Endothelial cell of umbilical vein (primary cell): ENCODE measurements around the gene C3orf70. TPM values are rescaled to one million over a fixed set of nuclear protein-coding genes. Genes with fewer than 3 reads are reported as not detected.

ENCODE experiments used
- BruUV-seq: library from RNA; stranded (reverse); fragments of 400-500 nt; replicated peaks from 2 replicates; lab custom pipeline; 2021; lab: Mats Ljungman, UMichigan
- CTCF ChIA-PET: fragments of 300-600, 350-600 bp; sonication (Branson Sonifier 250); formaldehyde crosslinking; loops from one replicate; lab custom pipeline; 2021; ENCODE audit warnings: antibody characterized with exemption, inconsistent platforms; lab: Charles Lee
- POLR2A ChIA-PET: fragments of 300-600, 350-600 bp; sonication (Branson Sonifier 250); formaldehyde crosslinking; loops from one replicate; lab custom pipeline; 2021; ENCODE audit warnings: antibody characterized with exemption, inconsistent platforms; lab: Charles Lee
- DNase-seq: peaks from one replicate; pipeline ENCODE4 v3.0.0-alpha.2; 2011; ENCODE audit warnings: low read depth, low spot score
- FAIRE-seq: peaks from 2 replicates; lab custom pipeline; 2011; peaks lifted over from hg19 to GRCh38; lab: Jason Lieb, UNC
- H2AFZ ChIP-seq: 2 replicates; pipeline ENCODE4 v1.6.0; 2012; ENCODE audit warnings: low read depth, low read length, control low read depth, inconsistent platforms
- H3K27ac ChIP-seq: 2 replicates; pipeline ENCODE4 v1.5.1; 2011; ENCODE audit warnings: low read depth, mild to moderate bottlenecking, control low read depth, low read length, moderate library complexity; ENCODE audit not compliant: insufficient read depth
- H3K27me3 ChIP-seq, 2 experiments: 2 replicates each; pipeline versions ENCODE4 v1.6.0 to v1.6.1; 2011; ENCODE audit warnings: low read length in 2 of 2, mixed read lengths in 1 of 2; ENCODE audit not compliant: control insufficient read depth in 2 of 2, insufficient read depth in 2 of 2
- H3K36me3 ChIP-seq, 2 experiments: 2 replicates in 1 of 2; 3 replicates in 1 of 2; pipeline ENCODE4 v1.5.1; 2011; ENCODE audit warnings: low read length in 2 of 2, mild to moderate bottlenecking in 1 of 2, moderate library complexity in 1 of 2; ENCODE audit not compliant: control insufficient read depth in 2 of 2, insufficient read depth in 2 of 2; ENCODE audit errors: extremely low read depth in 1 of 2
- H3K4me1 ChIP-seq: 3 replicates; pipeline ENCODE4 v1.5.1; 2011; ENCODE audit warnings: mild to moderate bottlenecking, low read length; ENCODE audit not compliant: control insufficient read depth, insufficient read depth; ENCODE audit errors: extremely low read depth
- H3K4me2 ChIP-seq: 2 replicates; pipeline ENCODE4 v1.6.1; 2011; ENCODE audit warnings: low read length, control low read depth, mixed read lengths; ENCODE audit not compliant: insufficient read depth
- H3K4me3 ChIP-seq, 3 experiments: fragments of 200-600 bp in 1 of 3; sonication (generic), shearing (Covaris generic) in 1 of 3; replicated peaks in 1 of 3; 2 replicates each; pipeline ENCODE4 v1.5.1; 2011 to 2016; ENCODE audit warnings: control low read depth in 3 of 3, low read length in 3 of 3, mild to moderate bottlenecking in 2 of 3, inconsistent platforms in 1 of 3, low read depth in 1 of 3, moderate library complexity in 1 of 3; ENCODE audit not compliant: insufficient read depth in 1 of 3
- H3K79me2 ChIP-seq: 2 replicates; pipeline ENCODE4 v1.6.0; 2012; ENCODE audit warnings: low read length, inconsistent platforms; ENCODE audit not compliant: control insufficient read depth, insufficient read depth
- H3K9ac ChIP-seq: replicated peaks from 2 replicates; pipeline ENCODE3; 2011; ENCODE audit warnings: low read length, control low read depth; ENCODE audit not compliant: insufficient read depth; ENCODE audit errors: extremely low read depth
- H3K9me1 ChIP-seq: replicated peaks from 3 replicates; pipeline ENCODE4 v1.6.0; 2011; ENCODE audit warnings: mild to moderate bottlenecking, low read length; ENCODE audit not compliant: control insufficient read depth, insufficient read depth; ENCODE audit errors: extremely low read depth
- H3K9me3 ChIP-seq: replicated peaks from 2 replicates; pipeline ENCODE4 v1.5.1; 2012; ENCODE audit warnings: low read length, inconsistent platforms; ENCODE audit not compliant: control insufficient read depth, insufficient read depth
- H4K20me1 ChIP-seq: replicated peaks from 2 replicates; pipeline ENCODE3; 2011; ENCODE audit warnings: mild to moderate bottlenecking, low read length; ENCODE audit not compliant: control insufficient read depth, insufficient read depth; ENCODE audit errors: extremely low read depth
- EZH2 ChIP-seq: IDR thresholded peaks from 2 replicates; pipeline ENCODE4 v1.6.1; 2012; ENCODE audit warnings: borderline replicate concordance, low read depth, mild to moderate bottlenecking, moderate library complexity, low read length, inconsistent platforms; ENCODE audit not compliant: severe bottlenecking
- FOS ChIP-seq: IDR thresholded peaks from 2 replicates; pipeline ENCODE4 v1.6.1; 2011; ENCODE audit warnings: mild to moderate bottlenecking, low read length, moderate library complexity, borderline replicate concordance; ENCODE audit not compliant: insufficient read depth
- GATA2 ChIP-seq: IDR thresholded peaks from 2 replicates; pipeline ENCODE4 v1.7.0; 2011; ENCODE audit warnings: low read depth, mild to moderate bottlenecking, moderate library complexity, mixed read lengths, low read length; ENCODE audit not compliant: insufficient read length, insufficient read depth
- JUN ChIP-seq: IDR thresholded peaks from 2 replicates; pipeline ENCODE4 v1.6.1; 2011; ENCODE audit warnings: borderline replicate concordance, low read depth; ENCODE audit not compliant: insufficient read length, insufficient read depth
- MYC ChIP-seq: IDR thresholded peaks from one replicate; pipeline ENCODE4 v1.6.1; 2011; ENCODE audit warnings: mild to moderate bottlenecking, low read depth, low read length
- POLR2A ChIP-seq: IDR thresholded peaks from 2 replicates; pipeline ENCODE4 v1.6.1; 2012; ENCODE audit warnings: low read depth, mild to moderate bottlenecking, control low read depth, low read length
- POLR2AphosphoS5 ChIP-seq: IDR thresholded peaks from 2 replicates; pipeline ENCODE4 v1.6.1; 2012; ENCODE audit warnings: low read depth, mild to moderate bottlenecking, control low read depth, low read length, moderate library complexity; ENCODE audit not compliant: insufficient read depth
- dilution Hi-C: fragments of 300-500 bp; cut with MboI; formaldehyde crosslinking; loops from one replicate; pipeline ENCODE4 v1.15.0; 2019; ENCODE audit warnings: low sequenced_read_pairs; ENCODE audit not compliant: extremely low pct_ligation_motif_present
- intact Hi-C: fragments of 100-400 bp; cut with micrococcal nuclease; formaldehyde crosslinking; loops from one replicate; pipeline ENCODE4 v1.10.0; 2022
- polyA plus RNA-seq, 4 experiments: library from polyadenylated mRNA; depleted of rRNA in 3 of 4; stranded (reverse) in 3 of 4; unstranded in 1 of 4; fragments of >200 nt; gene quantifications; 2 replicates each; pipeline versions ENCODE4 v1.2.1 to v1.2.3, GENCODE V29; 2011 to 2012; ENCODE audit warnings: missing spikeins in 1 of 4
- total RNA-seq: library from RNA; stranded (reverse); gene quantifications from 2 replicates; pipeline ENCODE4 v1.2.3, GENCODE V29; 2021
- TF ChIP-seq, protein P1 (sequence below), 2 donors: IDR thresholded peaks; 1 replicate in 1 of 2; 2 replicates in 1 of 2; pipeline ENCODE4 v1.5.1; 2011; ENCODE audit warnings: low read length in 2 of 2, mild to moderate bottlenecking in 2 of 2, moderate library complexity in 2 of 2, control low read depth in 1 of 2, inconsistent platforms in 1 of 2, low read depth in 1 of 2; ENCODE audit not compliant: insufficient read depth in 1 of 2; ENCODE audit errors: extremely low read depth in 1 of 2
- TF ChIP-seq, protein P2 (sequence below): IDR thresholded peaks from 2 replicates; pipeline ENCODE4 v1.6.1; 2011; ENCODE audit not compliant: insufficient read depth, insufficient read length

C3orf70 gene
- total and polyA plus RNA-seq, 2 donors (not counting 3 experiments of a cell fraction or from before 2014, with no cell fraction given), result 0.08 to 0.20 TPM

DNA sequence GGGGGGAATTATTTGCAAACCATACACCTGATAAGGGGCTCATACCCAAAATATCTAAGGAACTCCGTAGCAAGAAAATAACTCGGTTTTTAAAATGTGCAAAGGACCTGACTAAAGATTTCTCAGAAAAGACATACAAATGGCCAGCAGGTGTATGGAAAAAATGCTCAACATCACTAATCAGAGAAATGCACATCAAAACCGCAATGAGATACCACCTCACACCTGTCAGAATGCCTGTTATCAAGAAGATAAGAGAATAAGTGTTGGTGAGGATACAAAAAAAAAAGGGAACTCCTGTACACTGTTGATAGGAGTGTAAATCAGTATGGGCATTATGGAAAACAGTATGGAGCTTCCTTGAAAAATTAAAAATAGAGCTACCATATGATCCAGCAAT is 89.4 kb downstream of the C3orf70 start:
- Histone ChIP-seq H3K9me3 (no peaks in the 10 kb centered on the region), H2AFZ (no peak overlapping the region), H3K79me2 (no peaks in the 10 kb centered on the region), H3K36me3 (no peaks in the 10 kb centered on the region), H3K9ac (no peak overlapping the region), H3K9me1 (no peaks in the 10 kb centered on the region), H3K4me2 (no peak overlapping the region), H3K27me3 (no peaks in the 10 kb centered on the region), H3K4me1 (peaks cover 3% of the 10 kb centered on the region), H3K27ac (no peak overlapping the region), H4K20me1 (no peaks in the 10 kb centered on the region), H3K4me3 (no peak overlapping the region)
- dilution Hi-C loops (no loop called here), intact Hi-C loops (no loop called here)
- no peak for DNase-seq
- ChIA-PET CTCF (no interaction called here), POLR2A (no interaction called here)
- no TSS peak for BruUV-seq
- TF ChIP-seq POLR2AphosphoS5, result no peak
- TF ChIP-seq FOS, result no peak
- TF ChIP-seq, protein P1, sequence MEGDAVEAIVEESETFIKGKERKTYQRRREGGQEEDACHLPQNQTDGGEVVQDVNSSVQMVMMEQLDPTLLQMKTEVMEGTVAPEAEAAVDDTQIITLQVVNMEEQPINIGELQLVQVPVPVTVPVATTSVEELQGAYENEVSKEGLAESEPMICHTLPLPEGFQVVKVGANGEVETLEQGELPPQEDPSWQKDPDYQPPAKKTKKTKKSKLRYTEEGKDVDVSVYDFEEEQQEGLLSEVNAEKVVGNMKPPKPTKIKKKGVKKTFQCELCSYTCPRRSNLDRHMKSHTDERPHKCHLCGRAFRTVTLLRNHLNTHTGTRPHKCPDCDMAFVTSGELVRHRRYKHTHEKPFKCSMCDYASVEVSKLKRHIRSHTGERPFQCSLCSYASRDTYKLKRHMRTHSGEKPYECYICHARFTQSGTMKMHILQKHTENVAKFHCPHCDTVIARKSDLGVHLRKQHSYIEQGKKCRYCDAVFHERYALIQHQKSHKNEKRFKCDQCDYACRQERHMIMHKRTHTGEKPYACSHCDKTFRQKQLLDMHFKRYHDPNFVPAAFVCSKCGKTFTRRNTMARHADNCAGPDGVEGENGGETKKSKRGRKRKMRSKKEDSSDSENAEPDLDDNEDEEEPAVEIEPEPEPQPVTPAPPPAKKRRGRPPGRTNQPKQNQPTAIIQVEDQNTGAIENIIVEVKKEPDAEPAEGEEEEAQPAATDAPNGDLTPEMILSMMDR (IDR thresholded peaks at IDR 0.05; ENCODE audit: extremely low read depth in 1 of 2, insufficient read depth in 1 of 2, low read depth in 1 of 2, low read length in 2 of 2), result no peak
- TF ChIP-seq POLR2A, result no peak
- no peak for TF ChIP-seq MYC
- TF ChIP-seq GATA2, result no peak
- no peak for TF ChIP-seq EZH2
- TF ChIP-seq JUN, result no peak
- TF ChIP-seq, protein P2, sequence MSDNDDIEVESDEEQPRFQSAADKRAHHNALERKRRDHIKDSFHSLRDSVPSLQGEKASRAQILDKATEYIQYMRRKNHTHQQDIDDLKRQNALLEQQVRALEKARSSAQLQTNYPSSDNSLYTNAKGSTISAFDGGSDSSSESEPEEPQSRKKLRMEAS, result no peak
- FAIRE-seq, result no peak
